HG03558 (cell line): ENCODE data around the gene FSTL4.

ENCODE experiments used
- ATAC-seq: cut with Tn5 transposase; IDR thresholded peaks from one replicate; pipeline ENCODE4 v1.9.1; 2021; ENCODE audit warnings: moderate number of reproducible peaks; ENCODE audit not compliant: unreplicated experiment; ENCODE audit errors: extremely low read depth

The FSTL4 gene

GRCh38 chr5:133289686-133290367 is 322.5 kb downstream of the FSTL4 start:
- no peak for ATAC-seq

GRCh38 chr5:133287500-133287899 is 324.8 kb downstream of the FSTL4 start:
- ATAC-seq: no peak

- no peak for ATAC-seq
Observed at GRCh38 chr5:133286483-133286882, 325.9 kb downstream of the FSTL4 start.

- no peak for ATAC-seq
Observed at GRCh38 chr5:133285583-133286021, 326.7 kb downstream of the FSTL4 start.

- no peak for ATAC-seq
Observed at GRCh38 chr5:133284306-133284705, 328.0 kb downstream of the FSTL4 start.

GRCh38 chr5:133278317-133278716 is 334.0 kb downstream of the FSTL4 start:
- no peak for ATAC-seq

GRCh38 chr5:133277744-133278143 is 334.6 kb downstream of the FSTL4 start:
- no peak for ATAC-seq

- ATAC-seq: no peak
Observed at GRCh38 chr5:133276171-133276570, 336.2 kb downstream of the FSTL4 start.

- ATAC-seq: no peak
Observed at GRCh38 chr5:133275631-133276030, 336.7 kb downstream of the FSTL4 start.

- ATAC-seq: no peak
Observed at GRCh38 chr5:133274597-133274935, 337.8 kb downstream of the FSTL4 start.

GRCh38 chr5:133273661-133274596 is 338.4 kb downstream of the FSTL4 start:
- no peak for ATAC-seq

GRCh38 chr5:133272345-133272744 is 340.0 kb downstream of the FSTL4 start:
- ATAC-seq: no peak

GRCh38 chr5:133271606-133272005 is 340.7 kb downstream of the FSTL4 start:
- ATAC-seq: no peak

- ATAC-seq: no peak
Observed at GRCh38 chr5:133269691-133270090, 342.6 kb downstream of the FSTL4 start.

GRCh38 chr5:133267601-133268000 is 344.7 kb downstream of the FSTL4 start:
- no peak for ATAC-seq

GRCh38 chr5:133266966-133267365 is 345.4 kb downstream of the FSTL4 start:
- no peak for ATAC-seq

- ATAC-seq: no peak
Observed at GRCh38 chr5:133266527-133266878, 345.8 kb downstream of the FSTL4 start.

GRCh38 chr5:133265720-133266526 is 346.4 kb downstream of the FSTL4 start:
- ATAC-seq: no peak

- ATAC-seq: no peak
Observed at GRCh38 chr5:133265257-133265656, 347.1 kb downstream of the FSTL4 start.

- no peak for ATAC-seq
Observed at GRCh38 chr5:133262690-133263089, 349.7 kb downstream of the FSTL4 start.

- no peak for ATAC-seq
Observed at GRCh38 chr5:133261993-133262392, 350.3 kb downstream of the FSTL4 start.
